ENCODE measurements around the gene CCNYL1.

DNA sequence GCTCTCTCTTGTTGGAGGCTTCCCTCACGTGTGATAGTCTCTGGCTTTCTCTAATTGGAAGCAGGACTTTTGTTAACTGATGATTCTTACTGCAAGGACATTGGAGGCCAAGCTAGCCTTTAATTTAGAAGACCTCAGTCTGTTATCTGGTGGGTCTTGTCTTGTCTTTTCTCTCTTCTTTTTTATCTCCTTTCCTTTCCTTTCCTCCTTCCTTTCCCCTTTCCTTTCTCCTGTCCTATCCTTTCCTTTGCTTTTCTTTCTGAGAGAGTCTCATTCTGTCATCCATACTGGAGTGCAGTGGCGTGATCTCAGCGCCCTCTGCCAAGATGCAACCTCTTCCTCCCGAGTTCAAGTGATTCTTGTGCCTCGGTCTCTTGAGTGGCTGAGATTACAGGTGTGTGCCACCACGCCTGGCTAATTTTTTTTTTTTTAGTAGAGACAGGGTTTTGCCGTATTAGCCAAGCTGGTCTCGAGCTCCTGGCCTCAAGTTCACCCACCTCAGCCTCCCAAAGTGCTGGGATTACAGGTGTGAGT lies 18.1 kb downstream of the CCNYL1 start:
- TF ChIP-seq, protein P1, sequence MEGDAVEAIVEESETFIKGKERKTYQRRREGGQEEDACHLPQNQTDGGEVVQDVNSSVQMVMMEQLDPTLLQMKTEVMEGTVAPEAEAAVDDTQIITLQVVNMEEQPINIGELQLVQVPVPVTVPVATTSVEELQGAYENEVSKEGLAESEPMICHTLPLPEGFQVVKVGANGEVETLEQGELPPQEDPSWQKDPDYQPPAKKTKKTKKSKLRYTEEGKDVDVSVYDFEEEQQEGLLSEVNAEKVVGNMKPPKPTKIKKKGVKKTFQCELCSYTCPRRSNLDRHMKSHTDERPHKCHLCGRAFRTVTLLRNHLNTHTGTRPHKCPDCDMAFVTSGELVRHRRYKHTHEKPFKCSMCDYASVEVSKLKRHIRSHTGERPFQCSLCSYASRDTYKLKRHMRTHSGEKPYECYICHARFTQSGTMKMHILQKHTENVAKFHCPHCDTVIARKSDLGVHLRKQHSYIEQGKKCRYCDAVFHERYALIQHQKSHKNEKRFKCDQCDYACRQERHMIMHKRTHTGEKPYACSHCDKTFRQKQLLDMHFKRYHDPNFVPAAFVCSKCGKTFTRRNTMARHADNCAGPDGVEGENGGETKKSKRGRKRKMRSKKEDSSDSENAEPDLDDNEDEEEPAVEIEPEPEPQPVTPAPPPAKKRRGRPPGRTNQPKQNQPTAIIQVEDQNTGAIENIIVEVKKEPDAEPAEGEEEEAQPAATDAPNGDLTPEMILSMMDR (IDR thresholded peaks at IDR 0.05): no peak
- TF ChIP-seq POLR2A (IDR thresholded peaks at IDR 0.05): no peak

All from adrenal gland (tissue), 5 donors.